ENCODE results near the gene HAUS1.
"Not testable (repeated sequence)": the region's sequence is repeated elsewhere in the genome, so short reads cannot be mapped to it uniquely, and the experiment has no call there.

The HAUS1 gene

GRCh38 chr18:46099463-46099862 lies 4.7 kb upstream of the HAUS1 start:
- in situ Hi-C loops (cut with HindIII; ENCODE audit: low sequenced_read_pairs), result no loop called here
- TF ChIP-seq, protein P1, sequence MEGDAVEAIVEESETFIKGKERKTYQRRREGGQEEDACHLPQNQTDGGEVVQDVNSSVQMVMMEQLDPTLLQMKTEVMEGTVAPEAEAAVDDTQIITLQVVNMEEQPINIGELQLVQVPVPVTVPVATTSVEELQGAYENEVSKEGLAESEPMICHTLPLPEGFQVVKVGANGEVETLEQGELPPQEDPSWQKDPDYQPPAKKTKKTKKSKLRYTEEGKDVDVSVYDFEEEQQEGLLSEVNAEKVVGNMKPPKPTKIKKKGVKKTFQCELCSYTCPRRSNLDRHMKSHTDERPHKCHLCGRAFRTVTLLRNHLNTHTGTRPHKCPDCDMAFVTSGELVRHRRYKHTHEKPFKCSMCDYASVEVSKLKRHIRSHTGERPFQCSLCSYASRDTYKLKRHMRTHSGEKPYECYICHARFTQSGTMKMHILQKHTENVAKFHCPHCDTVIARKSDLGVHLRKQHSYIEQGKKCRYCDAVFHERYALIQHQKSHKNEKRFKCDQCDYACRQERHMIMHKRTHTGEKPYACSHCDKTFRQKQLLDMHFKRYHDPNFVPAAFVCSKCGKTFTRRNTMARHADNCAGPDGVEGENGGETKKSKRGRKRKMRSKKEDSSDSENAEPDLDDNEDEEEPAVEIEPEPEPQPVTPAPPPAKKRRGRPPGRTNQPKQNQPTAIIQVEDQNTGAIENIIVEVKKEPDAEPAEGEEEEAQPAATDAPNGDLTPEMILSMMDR (IDR thresholded peaks at IDR 0.05; ENCODE audit: low read depth, low read length), result no peak
- no peak overlapping the region for H3K4me3 ChIP-seq (ENCODE audit: low read depth, low read length)
- DNase-seq (ENCODE audit: low read depth, low spot score), result no peak

DNA sequence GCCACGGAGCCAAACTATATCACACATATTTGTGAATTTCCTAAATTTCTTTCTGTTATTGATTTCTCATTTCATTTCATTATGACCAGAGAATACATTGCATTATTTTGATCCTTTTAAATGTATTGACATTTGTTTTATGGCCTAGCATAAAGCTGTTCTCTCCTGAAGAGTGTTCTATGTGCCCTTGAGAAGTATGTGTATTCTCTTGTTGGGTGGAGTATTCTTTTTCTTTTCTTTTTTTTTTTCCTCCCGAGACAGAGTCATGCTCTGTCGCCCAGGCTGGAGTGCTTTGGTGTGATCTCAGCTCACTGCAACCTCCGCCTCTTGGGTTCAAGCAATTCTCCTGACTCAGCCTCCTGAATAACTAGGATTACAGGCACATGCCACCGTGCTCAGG lies 5.2 kb downstream of the HAUS1 start:
- TF ChIP-seq, protein P1 (IDR thresholded peaks at IDR 0.05; ENCODE audit: low read depth, low read length), result no peak
- DNase-seq (ENCODE audit: low read depth, low spot score), result no peak
- no peak overlapping the region for H3K4me3 ChIP-seq (ENCODE audit: low read depth, low read length)
- in situ Hi-C loops (cut with HindIII; ENCODE audit: low sequenced_read_pairs), result no loop called here

GRCh38 chr18:46110406-46110805 lies 6.2 kb downstream of the HAUS1 start:
- no peak for DNase-seq (ENCODE audit: low read depth, low spot score)
- in situ Hi-C loops (cut with HindIII; ENCODE audit: low sequenced_read_pairs), result no loop called here

GRCh38 chr18:46113751-46114150 lies 9.6 kb downstream of the HAUS1 start:
- TF ChIP-seq, protein P1 (IDR thresholded peaks at IDR 0.05; ENCODE audit: low read depth, low read length), result no peak

More at GRCh38 chr18:46110406-46110805, 6.2 kb downstream of the HAUS1 start:
- no peak overlapping the region for H3K4me3 ChIP-seq (ENCODE audit: low read depth, low read length)
- TF ChIP-seq, protein P1 (IDR thresholded peaks at IDR 0.05; ENCODE audit: low read depth, low read length), result no peak

GRCh38 chr18:46126625-46127024 lies 22.4 kb downstream of the HAUS1 start:
- H3K4me3 ChIP-seq (ENCODE audit: low read depth, low read length); DNase-seq (ENCODE audit: low read depth, low spot score); in situ Hi-C loops (cut with HindIII; ENCODE audit: low sequenced_read_pairs): not testable (repeated sequence)

More at GRCh38 chr18:46113751-46114150, 9.6 kb downstream of the HAUS1 start:
- no peak overlapping the region for H3K4me3 ChIP-seq (ENCODE audit: low read depth, low read length)
- no peak for DNase-seq (ENCODE audit: low read depth, low spot score)
- in situ Hi-C loops (cut with HindIII; ENCODE audit: low sequenced_read_pairs), result no loop called here

DNA sequence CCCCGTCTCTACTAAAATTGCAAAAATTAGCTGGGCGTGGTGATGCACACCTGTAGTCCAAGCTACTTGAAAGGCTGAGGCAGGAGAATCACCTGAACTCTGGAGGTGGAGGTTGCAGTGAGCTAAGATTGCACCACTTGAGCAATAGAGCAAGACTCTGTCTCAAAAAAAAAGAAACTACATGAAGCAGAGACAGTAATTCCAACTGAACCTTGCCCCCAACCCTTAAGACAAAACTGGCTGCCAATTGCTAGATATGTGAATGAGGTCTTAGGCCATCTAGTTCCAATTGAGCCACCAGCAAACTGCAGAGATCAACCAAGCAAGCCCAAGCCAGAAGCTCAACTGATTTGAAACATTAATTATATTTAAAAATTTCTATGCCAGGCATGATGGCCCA lies 25.9 kb downstream of the HAUS1 start:
- TF ChIP-seq, protein P1 (IDR thresholded peaks at IDR 0.05; ENCODE audit: low read depth, low read length), result no peak
- DNase-seq (ENCODE audit: low read depth, low spot score), result no peak
- H3K4me3 ChIP-seq (ENCODE audit: low read depth, low read length), result no peak overlapping the region
- in situ Hi-C loops (cut with HindIII; ENCODE audit: low sequenced_read_pairs), result no loop called here

GRCh38 chr18:46130549-46130948 lies 26.4 kb downstream of the HAUS1 start:
- in situ Hi-C loops (cut with HindIII; ENCODE audit: low sequenced_read_pairs); H3K4me3 ChIP-seq (ENCODE audit: low read depth, low read length); DNase-seq (ENCODE audit: low read depth, low spot score): not testable (repeated sequence)

GRCh38 chr18:46133534-46133933 lies 29.3 kb downstream of the HAUS1 start:
- DNase-seq (ENCODE audit: low read depth, low spot score), result no peak
- in situ Hi-C loops (cut with HindIII; ENCODE audit: low sequenced_read_pairs), result no loop called here
- TF ChIP-seq, protein P1 (IDR thresholded peaks at IDR 0.05; ENCODE audit: low read depth, low read length), result no peak
- no peak overlapping the region for H3K4me3 ChIP-seq (ENCODE audit: low read depth, low read length)

Data from astrocyte of the spinal cord (primary cell).